Ishikawa (cell line): ENCODE data around the gene ARL6IP6.

Experiments used
- CEBPB ChIP-seq: IDR thresholded peaks from 2 replicates; pipeline ENCODE4 v1.6.1; 2012
- EGR1 ChIP-seq: IDR thresholded peaks from 2 replicates; pipeline ENCODE4 v1.6.1; 2012
- MAX ChIP-seq: IDR thresholded peaks from 2 replicates; pipeline ENCODE4 v1.6.1; 2012
- RAD21 ChIP-seq: IDR thresholded peaks from 2 replicates; pipeline ENCODE4 v1.6.1; 2012; ENCODE audit warnings: low read depth
- REST ChIP-seq: IDR thresholded peaks from 2 replicates; pipeline ENCODE4 v1.6.1; 2012; ENCODE audit warnings: low read depth, mild to moderate bottlenecking
- TAF1 ChIP-seq: IDR thresholded peaks from 2 replicates; pipeline ENCODE4 v1.6.1; 2012; ENCODE audit warnings: low read depth, mild to moderate bottlenecking
- TEAD4 ChIP-seq: IDR thresholded peaks from 2 replicates; pipeline ENCODE4 v1.6.1; 2012
- ZBTB7A ChIP-seq: IDR thresholded peaks from 2 replicates; pipeline ENCODE4 v1.6.1; 2012; ENCODE audit warnings: low read depth

GRCh38 chr2:152706477-152707021 lies 11.9 kb upstream of the ARL6IP6 start:
- TF ChIP-seq CEBPB (no peak), ZBTB7A (no peak), MAX (no peak), TEAD4 (no peak), REST (no peak), TAF1 (no peak), EGR1 (no peak), RAD21 (no peak)
